Mesenchymal stem cell (in vitro differentiated cells and primary cell): ENCODE results near the gene PLEKHH1.
A peak's percentile ranks its signal among the peaks of the same experiment; 100 is the strongest.

Experiments used
- DNase-seq: peaks from one replicate; pipeline ENCODE4 v3.0.0-alpha.2; 2013
- H2AFZ ChIP-seq: one replicate; pipeline ENCODE4 v1.6.1; 2013; ENCODE audit warnings: low read depth, mild to moderate bottlenecking, control low read depth, inconsistent platforms, low read length, moderate library complexity
- H2AK5ac ChIP-seq: 2 replicates; pipeline ENCODE4 v1.6.1; 2013; ENCODE audit warnings: low read length, moderate library complexity, mild to moderate bottlenecking, inconsistent platforms; ENCODE audit not compliant: severe bottlenecking
- H2BK120ac ChIP-seq: one replicate; pipeline ENCODE4 v1.6.1; 2013; ENCODE audit warnings: low read depth, mild to moderate bottlenecking, inconsistent platforms, low read length, moderate library complexity
- H2BK12ac ChIP-seq, 2 experiments: one replicate each; pipeline ENCODE4 v1.6.1; 2013; ENCODE audit warnings: inconsistent platforms in 2 of 2, low read length in 2 of 2, mild to moderate bottlenecking in 2 of 2, moderate library complexity in 2 of 2, control low read depth in 1 of 2
- H2BK15ac ChIP-seq: one replicate; pipeline ENCODE4 v1.6.1; 2013; ENCODE audit warnings: mild to moderate bottlenecking, low read depth, inconsistent platforms; ENCODE audit not compliant: poor library complexity, severe bottlenecking
- H2BK5ac ChIP-seq: 2 replicates; pipeline ENCODE4 v1.6.1; 2013; ENCODE audit warnings: low read depth, mild to moderate bottlenecking, low read length, control low read depth, inconsistent platforms; ENCODE audit not compliant: poor library complexity, severe bottlenecking
- H3K14ac ChIP-seq, 2 experiments: one replicate each; pipeline ENCODE4 v1.6.1; 2013; ENCODE audit warnings: inconsistent platforms in 2 of 2, low read length in 2 of 2, control low read depth in 1 of 2, mild to moderate bottlenecking in 1 of 2, moderate library complexity in 1 of 2
- H3K18ac ChIP-seq, 2 experiments: one replicate each; pipeline ENCODE4 v1.6.1; 2013; ENCODE audit warnings: inconsistent platforms in 2 of 2, low read length in 2 of 2, control low read depth in 1 of 2, low read depth in 1 of 2, mild to moderate bottlenecking in 1 of 2
- H3K23ac ChIP-seq, 2 experiments: one replicate each; pipeline ENCODE4 v1.6.1; 2013; ENCODE audit warnings: inconsistent platforms in 2 of 2, low read length in 2 of 2, mild to moderate bottlenecking in 2 of 2, moderate library complexity in 2 of 2, control low read depth in 1 of 2
- H3K27ac ChIP-seq: 2 replicates; pipeline ENCODE4 v1.5.1; 2013; ENCODE audit warnings: mild to moderate bottlenecking, moderate library complexity, low read length, control low read depth, inconsistent platforms; ENCODE audit not compliant: poor library complexity, severe bottlenecking
- H3K27me3 ChIP-seq, 2 experiments: 2 replicates each; pipeline versions ENCODE4 v1.6.1 to v1.7.0; 2013; ENCODE audit warnings: low read length in 2 of 2, mild to moderate bottlenecking in 2 of 2, moderate library complexity in 2 of 2, control low read depth in 1 of 2, inconsistent platforms in 1 of 2; ENCODE audit not compliant: control insufficient read depth in 1 of 2, insufficient read depth in 1 of 2
- H3K36me3 ChIP-seq, 2 experiments: 2 replicates each; pipeline versions ENCODE4 v1.6.1 to v1.7.0; 2013; ENCODE audit warnings: low read length in 2 of 2, control low read depth in 1 of 2, inconsistent platforms in 1 of 2, low read depth in 1 of 2, mild to moderate bottlenecking in 1 of 2; ENCODE audit not compliant: insufficient read depth in 2 of 2, control insufficient read depth in 1 of 2
- H3K4ac ChIP-seq, 2 experiments: one replicate each; pipeline ENCODE4 v1.6.1; 2013; ENCODE audit warnings: inconsistent platforms in 2 of 2, low read length in 2 of 2, mild to moderate bottlenecking in 2 of 2, moderate library complexity in 2 of 2, control low read depth in 1 of 2, low read depth in 1 of 2
- H3K4me1 ChIP-seq: 2 replicates; pipeline ENCODE4 v1.6.1; 2013; ENCODE audit warnings: low read depth, low read length, control low read depth; ENCODE audit not compliant: control insufficient read depth, insufficient read depth
- H3K4me2 ChIP-seq: 2 replicates; pipeline ENCODE4 v1.6.1; 2013; ENCODE audit warnings: low read length, mild to moderate bottlenecking, inconsistent platforms; ENCODE audit not compliant: poor library complexity, severe bottlenecking
- H3K4me3 ChIP-seq, 2 experiments: 2 replicates each; pipeline versions ENCODE4 v1.5.1 to v1.7.0; 2013; ENCODE audit warnings: low read length in 2 of 2, mild to moderate bottlenecking in 2 of 2, control low read depth in 1 of 2, low read depth in 1 of 2; ENCODE audit not compliant: insufficient read depth in 1 of 2
- H3K79me1 ChIP-seq: replicated peaks from 2 replicates; pipeline ENCODE4 v1.6.1; 2013; ENCODE audit warnings: mild to moderate bottlenecking, control low read depth, low read length, inconsistent platforms; ENCODE audit not compliant: poor library complexity, severe bottlenecking
- H3K9ac ChIP-seq: 2 replicates; pipeline ENCODE4 v1.7.0; 2013; ENCODE audit warnings: mild to moderate bottlenecking, low read length, moderate library complexity
- H3K9me3 ChIP-seq: 2 replicates; pipeline ENCODE4 v1.7.0; 2013; ENCODE audit warnings: mild to moderate bottlenecking, low read length; ENCODE audit not compliant: control insufficient read depth
- H4K8ac ChIP-seq: one replicate; pipeline ENCODE4 v1.6.1; 2013; ENCODE audit warnings: inconsistent platforms, mild to moderate bottlenecking, low read length, moderate library complexity
- H4K91ac ChIP-seq: one replicate; pipeline ENCODE4 v1.6.1; 2013; ENCODE audit warnings: mild to moderate bottlenecking, low read length, inconsistent platforms
- WGBS: methylation state at CpG from one replicate; pipeline ENCODE4 v1.1.7; 2013; ENCODE audit warnings: mixed read lengths; 5-methylcytosine and 5-hydroxymethylcytosine counted together

Gene PLEKHH1

GRCh38 chr14:67571275-67571990, 38.3 kb downstream of the PLEKHH1 start:
- Histone ChIP-seq H2BK12ac (no peak overlapping the region), H3K4me2 (no peak overlapping the region), H3K4me1 (peaks cover 12% of the 10 kb centered on the region), H2BK5ac (no peak overlapping the region), H3K18ac (no peak overlapping the region), H2BK120ac (no peak overlapping the region), H3K79me1 (no peaks in the 10 kb centered on the region), H2AFZ (no peak overlapping the region), H4K8ac (no peak overlapping the region), H3K36me3 (peaks cover 0 to 34% of the 10 kb centered on the region in 2 experiments), H2AK5ac (no peak overlapping the region), H4K91ac (no peak overlapping the region), H3K9me3 (no peaks in the 10 kb centered on the region), H3K9ac (no peak overlapping the region), H3K27ac (no peak overlapping the region), H3K4me3 (no peak overlapping the region), H3K4ac (no peak overlapping the region), H3K27me3 (peaks cover 0 to 10% of the 10 kb centered on the region in 2 experiments), H3K14ac (no peak overlapping the region), H3K23ac (no peak overlapping the region), H2BK15ac (no peak overlapping the region)
- DNase-seq, result peak; percentile 63
- WGBS, result 51% methylated on average over 14 of the region's 14 CpGs

GRCh38 chr14:67571991-67572323, 38.9 kb downstream of the PLEKHH1 start:
- Histone ChIP-seq H3K4ac (no peak overlapping the region), H3K79me1 (no peaks in the 10 kb centered on the region), H2AK5ac (no peak overlapping the region), H4K8ac (no peak overlapping the region), H3K27me3 (peaks cover 0 to 10% of the 10 kb centered on the region in 2 experiments), H3K36me3 (peaks cover 0 to 34% of the 10 kb centered on the region in 2 experiments), H3K9ac (no peak overlapping the region), H3K27ac (no peak overlapping the region), H3K18ac (no peak overlapping the region), H3K9me3 (no peaks in the 10 kb centered on the region), H3K4me3 (no peak overlapping the region), H3K23ac (no peak overlapping the region), H3K14ac (no peak overlapping the region), H2BK120ac (no peak overlapping the region), H3K4me2 (no peak overlapping the region), H3K4me1 (peaks cover 15% of the 10 kb centered on the region), H2BK12ac (no peak overlapping the region), H2AFZ (no peak overlapping the region), H2BK15ac (no peak overlapping the region), H2BK5ac (no peak overlapping the region), H4K91ac (no peak overlapping the region)
- DNase-seq, result no peak
- WGBS, result 87% methylated on average over 19 of the region's 19 CpGs

- H2BK5ac ChIP-seq, result no peak overlapping the region
- H3K79me1 ChIP-seq, result no peaks in the 10 kb centered on the region
- peaks cover 0 to 10% of the 10 kb centered on the region in 2 experiments for H3K27me3 ChIP-seq
- WGBS, result over 99% methylated on average over 5 of the region's 5 CpGs
- no peak overlapping the region for H2AFZ ChIP-seq
- H4K8ac ChIP-seq, result no peak overlapping the region
- no peak overlapping the region for H3K23ac ChIP-seq
- no peaks in the 10 kb centered on the region for H3K9me3 ChIP-seq
- no peak for DNase-seq
- H2AK5ac ChIP-seq, result no peak overlapping the region
- peaks cover 0 to 37% of the 10 kb centered on the region in 2 experiments for H3K36me3 ChIP-seq
- peaks cover 16% of the 10 kb centered on the region for H3K4me1 ChIP-seq
- no peak overlapping the region for H3K14ac ChIP-seq
- no peak overlapping the region for H2BK15ac ChIP-seq
- no peak overlapping the region for H3K27ac ChIP-seq
- H2BK12ac ChIP-seq, result no peak overlapping the region
- H3K18ac ChIP-seq, result no peak overlapping the region
- H2BK120ac ChIP-seq, result no peak overlapping the region
- H3K4ac ChIP-seq, result no peak overlapping the region
- no peak overlapping the region for H3K4me2 ChIP-seq
- H4K91ac ChIP-seq, result no peak overlapping the region
- H3K4me3 ChIP-seq, result no peak overlapping the region
- no peak overlapping the region for H3K9ac ChIP-seq
These were observed 39.5 kb downstream of the PLEKHH1 start for GRCh38 chr14:67572608-67573007.

- no peak overlapping the region for H3K4me2 ChIP-seq
- H3K4ac ChIP-seq, result no peak overlapping the region
- H4K8ac ChIP-seq, result no peak overlapping the region
- no peak overlapping the region for H3K23ac ChIP-seq
- no peaks in the 10 kb centered on the region for H3K9me3 ChIP-seq
- no peak overlapping the region for H2AFZ ChIP-seq
- H2AK5ac ChIP-seq, result no peak overlapping the region
- no peak overlapping the region for H4K91ac ChIP-seq
- H3K36me3 ChIP-seq, result peaks cover 0 to 44% of the 10 kb centered on the region in 2 experiments
- no peak overlapping the region for H2BK12ac ChIP-seq
- peaks cover 13% of the 10 kb centered on the region for H3K4me1 ChIP-seq
- no peak overlapping the region for H2BK15ac ChIP-seq
- no peak overlapping the region for H3K27ac ChIP-seq
- H3K79me1 ChIP-seq, result no peaks in the 10 kb centered on the region
- no peak overlapping the region for H3K4me3 ChIP-seq
- DNase-seq, result no peak
- peaks cover 0 to 10% of the 10 kb centered on the region in 2 experiments for H3K27me3 ChIP-seq
- no peak overlapping the region for H2BK5ac ChIP-seq
- H3K9ac ChIP-seq, result no peak overlapping the region
- no peak overlapping the region for H3K14ac ChIP-seq
- WGBS, result 89% methylated on average over 13 of the region's 15 CpGs
- H3K18ac ChIP-seq, result no peak overlapping the region
- no peak overlapping the region for H2BK120ac ChIP-seq
These were observed 40.3 kb downstream of the PLEKHH1 start for GRCh38 chr14:67573228-67574010.
